Panc1 (cell line): Measurements from ENCODE around the gene SLC27A3. TPM values are rescaled to one million over a fixed set of nuclear protein-coding genes. Genes with fewer than 3 reads are reported as not detected.

ENCODE experiments used
- ATAC-seq: fragments of 200-7000 bp; cut with Tn5 transposase; 2 replicates; pipeline ENCODE4 v1.9.1; 2020; ENCODE audit warnings: mild to moderate bottlenecking, moderate library complexity
- BruUV-seq: library from RNA; stranded (reverse); fragments of 400-500 nt; replicated peaks from 2 replicates; lab custom pipeline; 2021; lab: Mats Ljungman, UMichigan
- CTCF ChIA-PET: fragments of 300-600 bp; sonication (Branson Sonifier 250); formaldehyde crosslinking; loops from one replicate; lab custom pipeline; 2022; ENCODE audit warnings: antibody characterized with exemption; lab: Charles Lee
- POLR2A ChIA-PET: fragments of 300-600 bp; sonication (Branson Sonifier 250); formaldehyde crosslinking; loops from one replicate; lab custom pipeline; 2022; ENCODE audit warnings: antibody characterized with exemption; lab: Charles Lee
- DNase-seq: peaks from one replicate; pipeline ENCODE4 v3.0.0-alpha.2; 2010; ENCODE audit warnings: low read depth, low spot score
- H3K27ac ChIP-seq: 2 replicates; pipeline ENCODE4 v1.5.1; 2011; ENCODE audit warnings: mild to moderate bottlenecking, low read length, inconsistent platforms
- H3K27me3 ChIP-seq: fragments of 200-500 bp; sonication (Bioruptor generic); 2 replicates; pipeline ENCODE4 v1.6.0; 2014; ENCODE audit warnings: low read length, inconsistent platforms; ENCODE audit not compliant: control insufficient read depth, insufficient read depth
- H3K36me3 ChIP-seq: fragments of 200-500 bp; sonication (Bioruptor generic); 2 replicates; pipeline ENCODE4 v1.5.1; 2014; ENCODE audit warnings: inconsistent platforms, mild to moderate bottlenecking, low read length, moderate library complexity; ENCODE audit not compliant: control insufficient read depth, insufficient read depth
- H3K4me1 ChIP-seq: 2 replicates; pipeline ENCODE4 v1.5.1; 2011; ENCODE audit warnings: inconsistent platforms, mild to moderate bottlenecking, low read length, moderate library complexity; ENCODE audit not compliant: control insufficient read depth, insufficient read depth
- H3K4me3 ChIP-seq, 2 experiments: 2 replicates each; pipeline ENCODE4 v1.5.1; 2011 to 2012; ENCODE audit warnings: low read depth in 2 of 2, low read length in 2 of 2, mild to moderate bottlenecking in 2 of 2, inconsistent platforms in 1 of 2, moderate library complexity in 1 of 2
- H3K9me3 ChIP-seq: fragments of 200-500 bp; sonication (Bioruptor generic); 2 replicates; pipeline ENCODE4 v1.5.1; 2014; ENCODE audit warnings: low read depth, mild to moderate bottlenecking, inconsistent platforms, low read length, moderate library complexity; ENCODE audit not compliant: control insufficient read depth, insufficient read depth
- POLR2AphosphoS5 ChIP-seq: IDR thresholded peaks from 2 replicates; pipeline ENCODE4 v1.6.1; 2012; ENCODE audit warnings: mild to moderate bottlenecking, low read depth, low read length, moderate library complexity
- SIN3A ChIP-seq: IDR thresholded peaks from 2 replicates; pipeline ENCODE4 v1.6.1; 2012; ENCODE audit warnings: low read depth, mild to moderate bottlenecking, low read length, moderate library complexity, borderline replicate concordance; ENCODE audit not compliant: insufficient read depth
- TCF7L2 ChIP-seq: IDR thresholded peaks from 2 replicates; pipeline ENCODE4 v1.6.1; 2011; ENCODE audit warnings: mild to moderate bottlenecking, low read depth, low read length, inconsistent platforms
- in situ Hi-C: cut with HindIII; loops from 2 replicates; pipeline ENCODE4 v1.10.0; 2016; ENCODE audit warnings: low sequenced_read_pairs, low pct_unique_long_range_greater_than_20kb
- intact Hi-C: fragments of 100-400 bp; cut with micrococcal nuclease; formaldehyde crosslinking; loops from one replicate; pipeline ENCODE4 v1.10.0; 2022; ENCODE audit not compliant: unreplicated experiment
- total RNA-seq: library from RNA; stranded (reverse); gene quantifications from one replicate; pipeline ENCODE4 v1.2.1, GENCODE V29; 2021; ENCODE audit not compliant: unreplicated experiment
- TF ChIP-seq, protein P1 (sequence below), 2 experiments: IDR thresholded peaks; 2 replicates each; pipeline ENCODE4 v1.6.1; 2011 to 2012; ENCODE audit warnings: low read depth in 2 of 2, control low read depth in 1 of 2, low read length in 1 of 2, mild to moderate bottlenecking in 1 of 2, moderate library complexity in 1 of 2; ENCODE audit not compliant: insufficient read depth in 1 of 2
- TF ChIP-seq, protein P2 (sequence below): fragments of 450-650 bp; IDR thresholded peaks from 2 replicates; pipeline ENCODE4 v1.5.1; 2017; ENCODE audit warnings: mild to moderate bottlenecking

The SLC27A3 gene
- total RNA-seq, 1 experiment from 2014 or later: 8.0 TPM

DNA sequence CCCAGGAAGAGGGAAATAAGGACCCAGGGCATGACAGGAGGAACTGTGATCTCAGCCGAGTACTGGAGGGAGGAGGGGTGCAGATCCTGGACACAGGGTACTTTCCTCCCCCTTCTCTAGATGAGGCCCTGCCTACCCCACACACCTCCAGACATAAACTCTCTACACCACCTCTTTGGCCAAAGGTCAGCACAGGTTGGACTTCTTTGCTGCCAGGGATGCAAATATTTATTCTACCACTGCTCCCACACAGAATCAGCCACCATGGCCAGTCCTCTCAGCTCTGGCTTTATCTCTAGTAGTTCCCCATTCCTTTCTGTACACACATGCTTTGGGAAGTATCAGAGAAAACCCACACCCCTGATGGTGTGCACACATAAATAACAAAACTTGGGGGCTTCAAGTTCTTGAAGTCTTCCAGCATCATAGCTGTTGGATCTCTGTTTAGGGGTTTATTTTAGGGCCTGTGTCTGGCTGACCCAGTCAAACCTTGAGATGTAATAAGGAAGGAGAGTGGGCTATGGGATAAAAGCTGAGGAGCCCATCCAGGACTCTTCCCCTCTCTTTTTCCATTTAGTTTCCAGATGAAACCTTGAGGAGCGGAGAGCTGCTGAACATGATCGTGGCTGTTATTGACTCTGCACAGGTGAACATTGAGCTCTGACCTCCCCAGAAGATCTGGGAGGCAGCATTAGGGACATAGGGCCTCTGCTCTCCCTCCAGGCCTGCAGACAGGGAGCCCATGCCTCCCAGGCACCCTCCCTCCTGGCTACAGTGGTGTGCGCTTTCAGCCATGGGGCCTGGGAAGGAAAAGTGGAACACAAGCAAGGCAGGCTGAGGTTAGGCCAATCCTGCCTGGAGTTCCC lies 6.7 kb upstream of the SLC27A3 start:
- no peak overlapping the region for H3K4me3 ChIP-seq
- intact Hi-C loops: no loop called here
- DNase-seq (no peak), ATAC-seq (no peak)
- TF ChIP-seq SIN3A (no peak), TCF7L2 (no peak), POLR2AphosphoS5 (no peak)
- TF ChIP-seq, protein P1, sequence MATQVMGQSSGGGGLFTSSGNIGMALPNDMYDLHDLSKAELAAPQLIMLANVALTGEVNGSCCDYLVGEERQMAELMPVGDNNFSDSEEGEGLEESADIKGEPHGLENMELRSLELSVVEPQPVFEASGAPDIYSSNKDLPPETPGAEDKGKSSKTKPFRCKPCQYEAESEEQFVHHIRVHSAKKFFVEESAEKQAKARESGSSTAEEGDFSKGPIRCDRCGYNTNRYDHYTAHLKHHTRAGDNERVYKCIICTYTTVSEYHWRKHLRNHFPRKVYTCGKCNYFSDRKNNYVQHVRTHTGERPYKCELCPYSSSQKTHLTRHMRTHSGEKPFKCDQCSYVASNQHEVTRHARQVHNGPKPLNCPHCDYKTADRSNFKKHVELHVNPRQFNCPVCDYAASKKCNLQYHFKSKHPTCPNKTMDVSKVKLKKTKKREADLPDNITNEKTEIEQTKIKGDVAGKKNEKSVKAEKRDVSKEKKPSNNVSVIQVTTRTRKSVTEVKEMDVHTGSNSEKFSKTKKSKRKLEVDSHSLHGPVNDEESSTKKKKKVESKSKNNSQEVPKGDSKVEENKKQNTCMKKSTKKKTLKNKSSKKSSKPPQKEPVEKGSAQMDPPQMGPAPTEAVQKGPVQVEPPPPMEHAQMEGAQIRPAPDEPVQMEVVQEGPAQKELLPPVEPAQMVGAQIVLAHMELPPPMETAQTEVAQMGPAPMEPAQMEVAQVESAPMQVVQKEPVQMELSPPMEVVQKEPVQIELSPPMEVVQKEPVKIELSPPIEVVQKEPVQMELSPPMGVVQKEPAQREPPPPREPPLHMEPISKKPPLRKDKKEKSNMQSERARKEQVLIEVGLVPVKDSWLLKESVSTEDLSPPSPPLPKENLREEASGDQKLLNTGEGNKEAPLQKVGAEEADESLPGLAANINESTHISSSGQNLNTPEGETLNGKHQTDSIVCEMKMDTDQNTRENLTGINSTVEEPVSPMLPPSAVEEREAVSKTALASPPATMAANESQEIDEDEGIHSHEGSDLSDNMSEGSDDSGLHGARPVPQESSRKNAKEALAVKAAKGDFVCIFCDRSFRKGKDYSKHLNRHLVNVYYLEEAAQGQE (IDR thresholded peaks at IDR 0.05; ENCODE audit: insufficient read depth in 1 of 2, low read depth in 2 of 2, low read length in 1 of 2): no peak
- TF ChIP-seq, protein P2, sequence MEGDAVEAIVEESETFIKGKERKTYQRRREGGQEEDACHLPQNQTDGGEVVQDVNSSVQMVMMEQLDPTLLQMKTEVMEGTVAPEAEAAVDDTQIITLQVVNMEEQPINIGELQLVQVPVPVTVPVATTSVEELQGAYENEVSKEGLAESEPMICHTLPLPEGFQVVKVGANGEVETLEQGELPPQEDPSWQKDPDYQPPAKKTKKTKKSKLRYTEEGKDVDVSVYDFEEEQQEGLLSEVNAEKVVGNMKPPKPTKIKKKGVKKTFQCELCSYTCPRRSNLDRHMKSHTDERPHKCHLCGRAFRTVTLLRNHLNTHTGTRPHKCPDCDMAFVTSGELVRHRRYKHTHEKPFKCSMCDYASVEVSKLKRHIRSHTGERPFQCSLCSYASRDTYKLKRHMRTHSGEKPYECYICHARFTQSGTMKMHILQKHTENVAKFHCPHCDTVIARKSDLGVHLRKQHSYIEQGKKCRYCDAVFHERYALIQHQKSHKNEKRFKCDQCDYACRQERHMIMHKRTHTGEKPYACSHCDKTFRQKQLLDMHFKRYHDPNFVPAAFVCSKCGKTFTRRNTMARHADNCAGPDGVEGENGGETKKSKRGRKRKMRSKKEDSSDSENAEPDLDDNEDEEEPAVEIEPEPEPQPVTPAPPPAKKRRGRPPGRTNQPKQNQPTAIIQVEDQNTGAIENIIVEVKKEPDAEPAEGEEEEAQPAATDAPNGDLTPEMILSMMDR: no peak
- H3K9me3 ChIP-seq: no peaks in the 10 kb centered on the region
- no peak overlapping the region for H3K27ac ChIP-seq
- peaks cover 10% of the 10 kb centered on the region; the same call in 1 of the 2 replicates for H3K36me3 ChIP-seq
- in situ Hi-C loops: no loop called here
- POLR2A ChIA-PET: no interaction called here
- no peaks in the 10 kb centered on the region for H3K4me1 ChIP-seq
- H3K27me3 ChIP-seq: no peaks in the 10 kb centered on the region
- BruUV-seq: no TSS peak
- CTCF ChIA-PET: no interaction called here

DNA sequence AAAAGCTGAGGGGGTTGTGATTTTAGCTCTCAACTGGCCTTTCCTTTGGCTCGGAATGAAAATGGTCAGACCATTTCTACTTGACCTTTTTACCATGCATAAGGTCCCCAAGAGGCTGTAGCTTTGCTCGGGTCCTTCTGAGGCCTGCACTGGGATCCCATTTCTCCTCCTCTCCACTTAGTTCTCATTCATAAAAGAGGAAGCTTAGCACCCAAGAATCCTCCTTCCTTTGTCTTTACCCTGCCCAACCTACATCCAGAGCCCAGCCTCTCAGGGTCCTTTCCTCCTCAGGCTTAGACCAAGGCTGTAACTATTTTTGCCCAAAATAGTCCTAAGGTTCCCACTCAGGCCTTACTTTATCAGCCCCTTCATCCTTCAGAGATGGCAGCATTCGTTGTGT lies 6.0 kb upstream of the SLC27A3 start:
- ChIA-PET CTCF (no interaction called here), POLR2A (no interaction called here)
- no TSS peak for BruUV-seq
- DNase-seq: no peak
- Histone ChIP-seq H3K27ac (no peak overlapping the region), H3K36me3 (peaks cover 9% of the 10 kb centered on the region; the same call in 1 of the 2 replicates), H3K4me3 (no peak overlapping the region), H3K27me3 (no peaks in the 10 kb centered on the region), H3K9me3 (no peaks in the 10 kb centered on the region), H3K4me1 (no peaks in the 10 kb centered on the region)
- in situ Hi-C loops (no loop called here), intact Hi-C loops (no loop called here)
- ATAC-seq: no peak
- TF ChIP-seq, protein P1 (IDR thresholded peaks at IDR 0.05; ENCODE audit: insufficient read depth in 1 of 2, low read depth in 2 of 2, low read length in 1 of 2): no peak
- TF ChIP-seq, protein P2: no peak
- TF ChIP-seq SIN3A (no peak), TCF7L2 (no peak), POLR2AphosphoS5 (no peak)
